Stimulated activated CD8-positive, alpha-beta memory T cell treated with anti-CD3 and anti-CD28 coated beads, Interleukin-15, amount 100 ng/mL, for 4 hours (primary cell): ENCODE results near the gene CENPP.

Experiments used
- DNase-seq, 2 donors: peaks; one replicate each; pipeline ENCODE4 v3.0.0-alpha.2; 2020; ENCODE audit warnings: low read depth in 2 of 2

CENPP gene

DNA sequence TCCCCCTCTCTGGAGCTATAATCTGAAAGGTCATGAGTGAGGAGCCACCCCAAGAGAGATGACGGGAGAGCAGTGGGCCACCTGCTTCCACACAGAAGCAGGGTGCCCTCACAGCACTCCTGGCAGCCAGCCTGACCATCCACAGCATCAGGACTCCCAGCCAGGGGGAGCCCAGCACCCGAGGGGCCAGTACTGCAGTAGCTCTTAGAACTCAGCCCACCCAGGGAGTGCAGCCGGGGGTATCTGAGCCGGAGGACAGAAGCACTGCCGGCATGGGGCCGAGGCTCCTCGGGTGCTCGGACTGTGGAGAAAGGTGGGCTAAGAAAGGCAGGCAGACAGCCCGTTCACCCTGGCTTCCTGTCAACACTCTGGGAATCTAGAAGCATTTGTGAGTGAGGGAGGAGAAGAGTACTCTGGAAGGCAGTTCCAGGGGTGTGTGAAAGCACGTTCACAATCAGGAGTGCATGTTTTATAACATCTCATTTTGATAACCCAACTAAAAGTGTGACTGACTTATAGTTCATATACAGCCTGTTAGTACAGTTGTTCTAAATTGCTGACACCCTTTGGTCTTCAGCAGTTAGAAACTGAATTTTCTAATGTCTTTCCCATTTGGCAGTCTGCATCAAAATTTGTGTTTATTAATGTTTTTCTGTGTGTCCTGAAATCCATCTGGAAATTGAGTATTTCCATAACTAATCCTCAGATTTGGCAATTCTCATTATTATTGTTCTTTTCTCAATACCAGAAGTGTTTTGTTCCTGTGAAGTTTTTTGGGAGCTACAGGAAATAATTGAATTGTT lies 182.5 kb downstream of the CENPP start:
- no peak for DNase-seq

DNA sequence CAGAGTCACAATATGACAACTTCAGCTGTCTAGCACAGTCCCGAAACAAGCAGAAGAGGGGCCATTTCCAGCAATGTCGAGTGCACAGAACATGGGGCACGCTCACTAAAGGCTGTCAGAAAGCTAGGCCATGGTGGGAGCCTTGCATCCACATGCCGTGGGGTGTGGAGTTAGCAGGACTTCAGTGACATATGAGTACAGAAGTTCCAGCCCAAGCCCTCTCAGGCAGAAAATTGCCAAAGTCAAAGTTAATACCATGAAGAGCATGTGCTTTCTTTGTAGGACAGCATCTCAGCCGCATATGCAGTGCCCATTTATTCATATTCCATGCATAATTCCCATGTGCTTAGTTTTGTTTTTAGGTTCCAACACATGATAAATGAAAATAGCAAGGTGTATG lies 183.3 kb downstream of the CENPP start:
- no peak for DNase-seq

DNA sequence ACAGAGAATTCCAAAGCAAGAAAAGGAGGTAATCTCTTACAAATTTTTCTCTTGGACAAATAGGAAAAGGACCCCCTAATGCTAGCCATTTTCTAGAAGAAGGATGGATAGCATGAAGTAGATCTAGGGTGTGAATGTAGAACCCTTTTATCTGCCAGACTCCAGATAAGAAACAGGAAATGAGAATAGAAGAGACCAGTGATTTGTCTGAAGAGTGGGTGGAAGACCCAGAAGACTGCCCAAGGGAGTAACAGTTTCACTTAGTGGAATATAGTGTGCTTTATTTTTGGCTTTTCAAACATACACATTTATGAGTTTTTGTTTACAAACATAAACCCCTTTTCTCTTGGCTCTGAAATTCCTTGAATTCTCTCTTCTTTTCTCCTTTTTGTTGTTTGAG lies 185.0 kb downstream of the CENPP start:
- no peak for DNase-seq

DNA sequence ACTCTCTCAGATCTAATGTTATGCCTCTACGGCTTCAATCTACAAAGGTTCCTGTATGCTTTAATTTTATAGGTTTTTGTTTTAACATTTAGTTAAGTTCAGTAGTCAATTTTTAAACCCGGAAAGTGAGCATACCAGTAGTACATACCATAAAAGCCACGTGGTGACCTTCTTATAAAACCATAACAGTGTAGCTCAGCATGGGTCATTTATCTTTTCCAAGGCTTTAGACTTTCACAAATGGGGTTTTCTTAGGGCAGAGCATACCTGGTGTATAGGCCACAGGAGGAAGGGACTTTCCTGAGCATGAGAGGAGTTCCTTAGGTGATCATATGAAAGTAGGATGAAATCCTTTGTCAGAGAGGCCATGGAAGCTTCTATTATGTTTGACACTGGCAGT lies 186.9 kb downstream of the CENPP start:
- no peak for DNase-seq

DNA sequence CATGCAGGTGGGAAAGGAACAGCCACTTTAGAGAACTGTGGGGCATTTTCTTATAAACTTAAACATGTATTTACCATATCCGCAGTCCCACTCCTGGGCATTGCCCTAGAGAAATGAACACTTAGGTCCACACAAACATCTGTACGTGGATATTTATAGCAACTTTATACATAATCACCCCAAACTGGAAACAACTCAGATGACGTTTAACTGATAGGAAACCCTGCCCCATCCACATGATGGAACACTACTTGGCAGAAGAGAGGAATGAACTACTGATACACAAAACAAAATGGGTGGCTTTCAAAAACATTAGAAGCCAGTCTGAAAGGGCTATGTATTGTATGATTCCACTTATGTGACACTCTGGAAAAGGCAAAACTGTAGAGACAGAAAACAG lies 187.6 kb downstream of the CENPP start:
- no peak for DNase-seq

DNA sequence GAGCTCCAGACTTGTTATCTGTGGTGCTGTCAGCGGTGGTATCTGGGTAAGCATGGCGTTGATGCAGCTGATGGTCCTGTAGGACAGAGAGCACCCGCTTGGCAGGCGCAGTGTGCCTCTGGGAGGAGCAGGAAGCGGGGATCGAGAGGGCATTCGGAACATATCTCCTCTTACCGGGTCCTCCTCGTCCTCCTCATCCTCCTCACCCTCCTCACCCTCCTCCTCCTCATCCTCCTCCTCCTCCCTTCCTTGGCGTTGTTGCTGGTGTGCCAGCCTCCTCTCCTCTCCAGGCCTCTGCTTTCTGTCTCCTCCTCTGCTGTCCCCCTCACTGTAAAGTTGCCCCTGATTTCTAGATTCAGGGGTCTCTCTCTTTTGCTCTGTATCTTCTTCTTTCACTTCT lies 188.9 kb downstream of the CENPP start:
- no peak for DNase-seq

DNA sequence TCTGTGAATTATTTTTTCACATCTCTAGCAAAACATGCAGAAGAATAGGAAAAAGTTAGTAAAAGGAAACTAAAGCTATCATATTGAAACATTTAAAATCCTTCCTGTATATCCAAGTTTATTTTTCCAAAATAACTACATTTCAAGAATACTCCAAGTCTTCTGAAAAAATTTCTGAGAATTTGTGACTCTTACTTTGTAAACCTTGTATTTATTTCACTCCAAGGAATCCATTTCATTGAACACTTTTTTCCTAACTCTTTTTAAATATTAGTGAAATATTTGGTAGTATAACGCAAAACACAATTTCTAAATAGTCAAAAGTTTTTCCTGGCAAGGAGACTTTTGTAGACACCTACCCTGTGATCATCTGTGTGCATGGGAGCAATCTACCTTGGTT lies 190.8 kb downstream of the CENPP start:
- DNase-seq: no peak

DNA sequence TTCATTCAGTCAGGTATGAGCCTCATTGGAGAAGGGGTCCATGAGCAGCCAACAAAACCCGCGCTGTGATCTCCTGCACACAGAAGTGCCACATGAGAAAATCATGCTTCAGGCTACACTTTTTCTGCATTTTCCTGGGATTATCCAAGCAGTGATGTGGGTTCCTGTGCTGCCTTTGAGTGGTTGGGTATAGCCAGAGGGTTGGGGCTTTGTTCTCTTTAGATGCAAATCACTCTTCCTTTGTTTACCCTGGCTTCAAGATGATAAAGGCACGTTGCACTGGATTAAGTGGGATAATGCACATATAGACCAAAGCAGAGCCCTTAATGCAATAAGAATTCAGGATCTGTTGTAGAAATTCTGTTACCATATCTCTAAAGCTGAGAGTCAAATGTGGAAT lies 191.3 kb downstream of the CENPP start:
- no peak for DNase-seq

DNA sequence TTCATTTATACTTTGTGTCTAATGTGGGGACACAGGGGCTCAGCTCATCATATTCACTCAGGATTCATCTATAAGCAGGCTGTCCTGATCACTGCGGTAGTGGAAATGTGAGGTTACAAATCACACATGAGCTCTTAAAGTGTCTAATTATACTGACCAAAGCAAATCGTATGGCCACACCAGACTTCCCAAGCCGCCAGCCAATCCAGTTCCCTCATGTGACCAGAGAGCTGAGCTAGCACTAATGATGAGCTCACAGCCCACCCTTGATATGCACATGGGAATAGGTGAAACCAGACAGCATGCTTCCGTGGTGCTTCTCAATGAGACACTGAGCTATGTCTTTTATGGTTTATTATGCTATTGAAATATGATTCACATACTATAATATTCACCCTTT lies 192.4 kb downstream of the CENPP start:
- DNase-seq: no peak

DNA sequence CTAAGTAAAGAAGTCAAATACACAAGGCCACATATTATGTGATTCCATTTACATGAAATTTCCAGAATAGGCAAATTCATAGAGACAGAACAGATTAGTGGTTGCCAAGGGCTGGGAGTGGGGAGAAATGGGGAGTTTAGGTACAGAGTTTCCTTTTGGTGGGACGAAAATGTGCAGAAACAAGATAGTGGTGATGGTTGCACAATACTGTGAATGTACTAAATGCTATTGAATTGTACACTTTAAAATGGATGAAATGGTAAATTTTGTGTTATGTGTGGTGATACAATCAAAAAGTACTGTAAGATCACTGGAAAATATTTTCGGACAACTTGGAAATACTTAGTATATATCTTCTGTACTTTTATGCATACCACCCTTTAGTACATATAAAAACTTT lies 195.1 kb downstream of the CENPP start:
- DNase-seq: no peak

DNA sequence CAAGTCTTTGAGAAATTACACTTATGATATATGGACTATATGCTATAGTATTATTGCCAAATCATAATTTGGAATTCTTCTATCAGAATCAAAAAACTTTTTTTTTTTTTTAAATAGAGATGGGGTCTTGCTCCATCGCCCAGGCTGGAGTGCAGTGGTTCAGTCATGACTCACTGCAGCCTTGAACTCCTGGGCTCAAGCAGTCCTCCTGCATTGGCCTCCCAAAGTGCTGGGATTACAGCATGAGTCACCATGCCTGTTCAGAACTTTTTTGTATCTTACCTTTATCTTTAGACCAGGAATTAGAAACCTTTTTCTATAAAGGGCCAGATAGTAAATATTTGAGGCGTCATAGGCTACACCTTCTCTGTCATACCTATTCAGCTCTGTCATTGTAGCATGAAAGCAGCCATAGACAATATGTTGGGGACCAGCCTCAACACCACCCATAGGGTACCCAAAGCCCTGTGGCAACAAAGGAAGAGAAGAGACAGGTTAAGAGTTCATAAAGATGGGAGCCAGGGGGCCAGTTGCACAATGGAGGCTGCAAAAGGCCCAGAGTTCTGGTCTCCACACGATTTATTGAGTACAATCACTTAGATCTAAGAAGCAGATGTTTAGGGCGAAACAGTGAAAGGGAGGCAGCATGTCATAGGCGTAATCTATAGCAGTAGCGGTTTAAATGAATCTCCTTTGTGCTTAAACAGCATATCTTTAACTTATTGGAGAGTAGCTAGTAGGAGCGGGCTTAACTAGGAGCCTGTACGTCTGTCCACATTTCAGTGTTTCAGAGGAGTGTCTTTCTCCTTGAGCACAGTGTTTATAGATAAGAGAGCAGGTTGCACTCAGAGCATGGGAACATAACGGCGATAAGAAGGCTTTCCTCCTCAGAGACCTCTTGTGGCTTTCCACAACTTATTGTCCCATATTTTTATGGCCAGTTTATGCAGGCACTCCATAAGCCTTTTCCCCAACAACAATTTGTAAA lies 197.5 kb downstream of the CENPP start:
- DNase-seq: no peak

DNA sequence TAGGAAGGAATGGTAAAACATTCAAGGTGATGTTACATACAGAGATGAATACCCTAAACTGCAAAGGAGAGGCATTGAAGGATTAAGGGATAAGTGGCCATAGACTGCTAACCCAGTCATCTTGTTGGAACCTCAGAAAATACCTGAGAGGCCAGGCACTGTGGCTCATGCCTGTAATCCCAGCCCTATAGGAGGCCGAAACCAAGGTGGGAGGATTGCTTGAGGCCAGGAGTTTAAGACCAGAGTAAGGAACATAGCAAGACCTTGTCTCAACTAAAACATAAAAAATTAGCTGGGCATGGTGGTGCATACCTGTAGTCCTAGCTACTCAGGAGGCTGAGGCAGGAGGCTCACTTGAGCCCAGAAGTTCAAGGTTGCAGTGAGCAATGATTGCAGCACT lies 199.1 kb downstream of the CENPP start:
- no peak for DNase-seq

DNA sequence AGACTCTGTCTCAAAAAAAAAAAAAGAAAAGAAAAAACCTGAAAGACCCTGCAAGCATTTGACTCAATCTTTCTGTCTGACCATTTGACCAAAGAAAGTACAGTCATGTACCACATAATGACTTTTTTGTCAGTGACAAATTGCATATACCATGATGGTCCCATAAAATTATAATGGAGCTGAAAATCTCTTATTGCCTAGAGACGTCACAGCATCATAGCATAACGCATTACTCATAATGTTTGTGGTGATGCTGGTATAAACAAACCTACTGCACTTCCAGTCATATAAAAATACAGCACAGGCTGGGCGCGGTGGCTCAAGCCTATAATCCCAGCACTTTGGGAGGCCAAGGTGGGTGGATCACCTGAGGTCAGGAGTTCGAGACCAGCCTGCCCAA lies 199.6 kb downstream of the CENPP start:
- DNase-seq: no peak

DNA sequence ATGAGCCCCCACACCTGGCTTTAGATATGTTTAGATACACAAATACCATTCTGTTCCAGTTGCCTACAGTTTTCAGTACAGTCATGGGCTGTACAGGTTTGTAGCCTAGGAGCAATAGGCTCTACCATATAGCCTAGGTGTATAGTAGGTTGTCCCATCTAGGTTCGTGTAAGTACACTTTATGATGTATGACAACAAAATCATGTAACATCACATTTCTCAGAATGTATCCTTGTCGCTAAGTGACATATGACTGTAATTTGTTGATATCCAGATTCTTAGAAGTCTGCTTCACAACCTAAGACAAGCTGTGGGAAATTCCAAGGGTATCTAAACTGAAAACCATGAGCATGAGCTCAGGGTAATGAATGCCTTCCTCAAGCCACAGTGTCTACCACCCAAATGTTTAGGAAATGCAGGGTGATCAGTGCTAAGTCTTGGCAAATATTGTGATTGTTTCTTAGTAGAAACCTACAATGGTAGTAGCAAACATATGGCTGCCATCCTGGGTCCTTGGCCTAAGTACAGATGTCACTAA lies 201.6 kb downstream of the CENPP start:
- DNase-seq: no peak

DNA sequence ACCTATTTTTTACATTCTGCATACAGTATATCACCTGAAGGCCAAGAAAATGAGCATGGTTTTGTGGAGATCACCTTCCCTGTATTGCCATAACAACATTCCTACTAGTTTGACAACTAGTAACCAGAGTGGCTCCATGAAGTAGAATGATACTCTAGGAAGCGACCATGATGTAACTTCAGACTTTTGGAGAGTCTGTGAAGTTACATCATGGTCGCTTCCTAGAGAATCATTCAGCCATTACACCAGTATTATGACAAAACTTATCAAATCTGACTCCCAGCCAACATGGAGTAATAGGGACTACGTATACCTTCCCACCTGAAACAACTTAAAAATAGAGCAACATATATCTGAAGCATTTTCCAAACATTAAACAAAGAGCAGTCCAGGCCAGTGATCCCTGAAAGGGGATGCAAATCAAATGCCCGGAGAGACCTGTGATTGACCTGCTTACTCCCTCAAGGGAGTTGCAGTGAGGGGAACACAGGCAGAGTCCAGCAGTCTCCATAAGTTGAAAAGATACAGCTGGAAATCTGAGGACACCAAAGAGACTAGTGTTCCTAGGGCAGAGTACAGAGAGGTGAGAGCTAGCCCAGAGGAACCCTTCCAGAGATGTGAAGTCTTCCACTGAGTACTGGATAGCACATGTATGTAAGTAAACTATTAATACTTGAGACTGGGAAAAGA lies 202.2 kb downstream of the CENPP start:
- DNase-seq: no peak

DNA sequence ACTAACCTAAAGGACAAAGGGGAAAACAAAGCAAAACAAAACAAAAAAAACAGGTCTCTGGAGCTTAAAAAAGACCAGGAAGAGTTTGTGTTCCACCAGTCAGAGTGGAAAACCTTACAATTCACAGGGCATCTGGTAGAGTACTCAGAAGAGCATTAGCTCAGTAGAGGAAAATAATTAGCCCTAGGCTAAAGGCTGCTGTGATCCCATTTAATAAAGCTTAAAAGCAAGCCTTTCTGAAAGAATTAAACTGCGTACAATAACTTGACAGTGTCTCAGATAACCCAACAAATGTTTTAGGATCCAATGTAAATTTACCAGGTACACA lies 202.7 kb downstream of the CENPP start:
- DNase-seq: no peak

DNA sequence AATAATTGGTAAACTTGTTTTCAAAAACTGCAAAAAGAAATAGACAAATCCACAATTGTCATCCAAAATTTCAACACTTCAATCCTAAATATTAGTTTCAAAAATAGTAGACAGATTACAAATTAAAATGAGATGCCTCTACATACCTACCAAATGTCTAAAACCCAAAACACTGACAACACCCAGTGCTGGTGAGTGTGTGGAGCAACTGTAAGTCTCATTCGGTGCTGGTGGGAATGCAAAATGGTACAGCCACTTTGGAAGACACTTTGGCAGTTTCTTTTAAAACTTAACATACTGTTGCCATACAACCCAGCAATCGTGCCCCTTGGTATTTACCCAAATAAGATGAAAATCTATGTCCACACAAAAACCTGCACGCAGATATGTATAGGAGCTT lies 203.4 kb downstream of the CENPP start:
- no peak for DNase-seq

DNA sequence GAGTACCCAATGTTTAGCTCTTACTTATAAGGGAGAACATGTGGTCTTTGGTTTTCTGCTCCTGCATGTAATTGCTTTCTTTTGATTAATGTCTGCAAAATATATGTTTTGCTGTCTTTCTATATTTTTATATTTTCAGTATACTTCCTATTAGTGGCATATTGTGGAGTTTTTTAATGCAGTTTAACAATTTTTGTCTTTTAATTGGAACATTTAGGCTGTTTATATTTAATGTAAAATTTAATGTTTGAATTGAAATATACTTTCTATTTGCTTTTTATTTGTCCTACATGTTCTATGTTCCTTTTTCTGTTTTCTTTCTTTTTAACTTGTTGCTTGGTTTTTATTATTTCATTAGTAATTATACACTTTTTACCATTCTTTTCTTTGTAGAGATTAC lies 205.1 kb downstream of the CENPP start:
- DNase-seq: no peak

DNA sequence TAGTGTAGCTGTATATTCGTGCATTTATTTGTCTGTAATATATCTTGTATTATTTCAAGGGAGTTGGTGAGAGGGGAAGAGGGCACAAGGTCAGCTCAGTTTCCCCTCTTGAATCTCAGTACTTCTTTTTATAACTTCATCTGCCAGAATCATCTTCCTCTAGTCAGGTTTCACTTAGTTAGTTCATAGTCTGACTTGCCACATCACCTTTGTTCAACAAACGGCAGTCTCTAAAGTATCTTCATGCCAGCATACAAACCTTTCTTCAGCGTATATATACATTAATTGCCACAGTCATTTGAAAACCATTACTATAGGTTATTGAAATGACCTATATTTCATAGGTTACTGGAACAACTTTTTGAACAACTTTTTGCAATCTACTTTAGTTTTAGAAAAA lies 208.5 kb downstream of the CENPP start:
- DNase-seq: no peak

DNA sequence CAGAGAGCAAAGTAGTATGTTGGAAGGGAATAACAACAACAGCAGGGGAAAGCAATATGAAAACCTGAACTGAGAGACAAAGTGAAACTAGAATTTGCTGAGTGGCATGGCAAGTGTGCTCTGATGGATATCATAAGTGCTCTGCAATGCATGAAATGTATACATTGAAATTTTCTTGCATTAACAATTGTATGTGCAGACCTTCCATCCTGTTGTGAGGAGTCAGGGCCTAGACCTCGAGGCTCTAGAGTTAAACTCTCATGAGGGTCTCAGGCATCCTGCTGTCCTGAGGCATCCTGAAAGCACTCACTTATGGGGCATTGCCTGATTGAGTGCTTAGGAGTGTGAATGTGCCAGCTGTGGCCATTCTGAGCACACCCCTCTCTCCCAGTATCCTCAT lies 208.9 kb downstream of the CENPP start:
- no peak for DNase-seq

DNA sequence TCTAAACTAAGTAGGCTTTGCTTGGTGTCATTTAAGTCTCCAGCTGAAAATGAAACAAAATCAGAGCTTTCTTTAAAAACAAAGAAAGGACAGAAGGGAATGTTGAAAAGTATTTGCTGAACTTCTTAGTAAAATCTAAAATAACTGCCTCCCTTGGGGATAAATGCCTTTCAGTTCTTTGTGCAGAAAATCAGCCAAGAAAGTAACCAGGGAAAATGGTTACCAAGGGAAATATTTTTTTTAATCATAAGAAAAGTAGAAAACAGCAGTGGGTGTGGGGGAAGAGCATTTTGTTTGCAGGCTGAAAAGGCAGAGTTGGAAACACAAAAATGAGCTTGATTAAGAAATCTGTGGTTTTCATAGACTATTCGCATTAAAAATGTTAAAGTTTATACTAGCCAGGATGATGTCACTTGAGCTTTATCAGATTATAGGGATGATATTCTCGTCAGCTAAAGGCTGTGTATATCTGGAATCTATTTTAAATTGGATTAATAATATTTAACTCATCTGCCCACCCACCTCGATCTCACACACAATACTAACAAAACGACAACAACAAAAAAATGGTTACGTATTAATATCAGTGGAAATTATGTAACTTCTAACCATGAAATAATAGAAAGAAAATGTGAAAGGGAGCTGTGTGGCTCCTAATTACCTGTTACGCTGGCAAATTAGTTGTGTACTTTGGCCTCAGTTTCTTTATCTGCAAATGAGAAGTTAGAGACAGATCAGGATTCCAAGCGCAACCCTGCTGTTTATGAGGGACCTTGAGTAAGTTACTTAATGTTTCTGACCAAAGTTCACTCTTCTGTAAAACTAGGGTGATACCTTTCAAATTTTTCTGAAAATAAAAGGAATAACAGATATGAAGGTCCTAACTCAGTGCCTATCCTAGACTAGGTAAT lies 210.4 kb downstream of the CENPP start, which contains the start of gene ECM2:
Gene ECM2 (minus strand): TSS at position 51 of the 911 bp plus-strand sequence. CDS start 13,124 bp downstream, outside the sequence.
- no peak for DNase-seq
